OCI-LY3 (cell line): ENCODE data around the gene ACTRT2.

Experiments
- H2AFZ ChIP-seq: fragments of 200-600, 300-600 bp; shearing (Covaris generic); 2 replicates; pipeline ENCODE4 v1.6.0; 2014; ENCODE audit warnings: antibody characterized with exemption, low read depth, low read length
- H3K27ac ChIP-seq: fragments of 200-600, 300-600 bp; sonication (generic); 2 replicates; pipeline ENCODE4 v1.5.1; 2014; ENCODE audit warnings: mild to moderate bottlenecking, low read length, moderate library complexity, mixed read lengths
- H3K27me3 ChIP-seq: fragments of 200-600, 300-600 bp; sonication (generic); 2 replicates; pipeline ENCODE4 v1.6.1; 2014; ENCODE audit warnings: low read depth, low read length, mixed read lengths
- H3K36me3 ChIP-seq: fragments of 200-600, 300-600 bp; sonication (generic); replicated peaks from 2 replicates; pipeline ENCODE3; 2014; ENCODE audit warnings: low read depth, low read length, mixed read lengths
- H3K4me1 ChIP-seq: fragments of 300-600, 200-600 bp; sonication (generic); 2 replicates; pipeline ENCODE4 v1.6.1; 2014; ENCODE audit warnings: low read length, mixed read lengths
- H3K4me2 ChIP-seq: fragments of 200-600, 300-600 bp; sonication (generic); 2 replicates; pipeline ENCODE4 v1.6.1; 2014; ENCODE audit warnings: low read length, mixed read lengths
- H3K4me3 ChIP-seq: fragments of 300-600, 200-600 bp; sonication (generic); 2 replicates; pipeline ENCODE4 v1.5.1; 2014; ENCODE audit warnings: antibody characterized with exemption, mild to moderate bottlenecking, low read length, moderate library complexity
- H3K79me2 ChIP-seq: fragments of 300-600, 200-600 bp; shearing (Covaris generic); 2 replicates; pipeline ENCODE4 v1.6.1; 2014; ENCODE audit warnings: mild to moderate bottlenecking, low read length, mixed read lengths
- H3K9ac ChIP-seq: fragments of 300-600, 200-600 bp; shearing (Covaris generic); 2 replicates; pipeline ENCODE4 v1.6.0; 2014; ENCODE audit warnings: mild to moderate bottlenecking, low read length, moderate library complexity
- H3K9me3 ChIP-seq: fragments of 200-600, 300-600 bp; shearing (Covaris generic); 2 replicates; pipeline ENCODE4 v1.6.1; 2014; ENCODE audit warnings: low read length, mixed read lengths; ENCODE audit not compliant: insufficient read depth
- H4K20me1 ChIP-seq: fragments of 200-600, 300-600 bp; sonication (generic); 2 replicates; pipeline ENCODE4 v1.6.1; 2016; ENCODE audit warnings: low read length, mixed read lengths; ENCODE audit not compliant: insufficient read depth
- CTCF ChIP-seq: fragments of 200-600, 300-600 bp; sonication (generic); IDR thresholded peaks from 2 replicates; pipeline ENCODE4 v1.5.1; 2014; ENCODE audit warnings: antibody characterized with exemption, low read length, low read depth
- EZH2phosphoT487 ChIP-seq: fragments of 200-600 bp; shearing (Covaris generic); IDR thresholded peaks from 2 replicates; pipeline ENCODE4 v1.6.1; 2018; ENCODE audit warnings: antibody characterized with exemption, mixed run types, low read depth

Gene ACTRT2

GRCh38 chr1:3064296-3064850 is 43.1 kb downstream of the ACTRT2 start:
- TF ChIP-seq CTCF (no peak), EZH2phosphoT487 (no peak)
- Histone ChIP-seq H3K27ac (no peak overlapping the region), H3K4me2 (no peak overlapping the region), H4K20me1 (no peaks in the 10 kb centered on the region), H3K27me3 (no peaks in the 10 kb centered on the region), H3K9me3 (no peaks in the 10 kb centered on the region), H3K4me1 (no peaks in the 10 kb centered on the region), H3K4me3 (no peak overlapping the region), H3K79me2 (no peaks in the 10 kb centered on the region), H2AFZ (no peak overlapping the region), H3K36me3 (no peaks in the 10 kb centered on the region), H3K9ac (no peak overlapping the region)

GRCh38 chr1:3064901-3065300 is 43.6 kb downstream of the ACTRT2 start:
- H3K79me2 ChIP-seq, result no peaks in the 10 kb centered on the region
- H2AFZ ChIP-seq, result no peak overlapping the region
- TF ChIP-seq EZH2phosphoT487, result no peak
- no peak for TF ChIP-seq CTCF
- no peaks in the 10 kb centered on the region for H3K27me3 ChIP-seq
- H4K20me1 ChIP-seq, result no peaks in the 10 kb centered on the region
- H3K36me3 ChIP-seq, result no peaks in the 10 kb centered on the region
- no peak overlapping the region for H3K4me2 ChIP-seq
- H3K9ac ChIP-seq, result no peak overlapping the region
- no peaks in the 10 kb centered on the region for H3K9me3 ChIP-seq
- H3K4me1 ChIP-seq, result no peaks in the 10 kb centered on the region
- no peak overlapping the region for H3K4me3 ChIP-seq
- no peak overlapping the region for H3K27ac ChIP-seq

DNA sequence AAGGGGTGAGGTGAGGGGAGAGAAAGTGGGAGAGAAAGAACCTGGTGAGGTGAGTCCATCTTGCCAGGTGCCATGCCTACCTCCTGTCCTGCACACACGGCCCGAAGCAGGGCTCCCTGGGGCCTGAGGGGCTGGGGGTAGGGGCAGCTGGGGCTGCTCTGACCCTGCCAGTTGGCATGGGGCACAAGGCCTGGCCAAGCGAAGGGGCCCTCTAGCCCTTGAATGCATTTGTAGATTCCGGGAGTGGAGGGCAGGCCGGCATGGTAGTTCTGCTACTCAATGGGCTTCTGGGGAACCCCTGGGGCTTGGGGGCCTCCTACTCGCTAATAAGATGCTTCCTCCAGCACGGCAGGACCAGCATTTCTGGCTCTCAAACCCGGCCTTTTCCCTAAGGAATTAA is 44.1 kb downstream of the ACTRT2 start:
- TF ChIP-seq EZH2phosphoT487, result no peak
- TF ChIP-seq CTCF, result no peak
- Histone ChIP-seq H3K4me1 (no peaks in the 10 kb centered on the region), H3K27me3 (no peaks in the 10 kb centered on the region), H2AFZ (no peak overlapping the region), H3K27ac (no peak overlapping the region), H3K9ac (no peak overlapping the region), H3K4me2 (no peak overlapping the region), H3K9me3 (no peaks in the 10 kb centered on the region), H3K36me3 (no peaks in the 10 kb centered on the region), H3K4me3 (no peak overlapping the region), H4K20me1 (no peaks in the 10 kb centered on the region), H3K79me2 (no peaks in the 10 kb centered on the region)

- no peaks in the 10 kb centered on the region for H3K9me3 ChIP-seq
- no peaks in the 10 kb centered on the region for H3K4me1 ChIP-seq
- H3K36me3 ChIP-seq, result no peaks in the 10 kb centered on the region
- no peaks in the 10 kb centered on the region for H3K79me2 ChIP-seq
- H3K9ac ChIP-seq, result no peak overlapping the region
- H2AFZ ChIP-seq, result no peak overlapping the region
- no peak overlapping the region for H3K4me3 ChIP-seq
- no peak overlapping the region for H3K27ac ChIP-seq
- H3K27me3 ChIP-seq, result no peaks in the 10 kb centered on the region
- TF ChIP-seq CTCF (no peak), EZH2phosphoT487 (no peak)
- H3K4me2 ChIP-seq, result no peak overlapping the region
- H4K20me1 ChIP-seq, result no peaks in the 10 kb centered on the region
These were observed 44.5 kb downstream of the ACTRT2 start for GRCh38 chr1:3065797-3066196.
